Adrenal gland (tissue), 5 donors: ENCODE results near the gene AIP.

Experiments used
- CTCF ChIP-seq, 6 experiments: fragments of 450-650 bp in 4 of 6; fragments of 200-600 bp in 2 of 6; sonication (generic) in 1 of 6; IDR thresholded peaks; 1 replicate in 5 of 6; 2 replicates in 1 of 6; pipeline versions ENCODE4 v1.5.1 to v1.8.0; 2016 to 2021; ENCODE audit warnings: antibody characterized with exemption in 6 of 6, mild to moderate bottlenecking in 2 of 6, moderate library complexity in 1 of 6
- POLR2A ChIP-seq, 2 donors: fragments of 450-650 bp; IDR thresholded peaks; one replicate each; pipeline ENCODE4 v1.6.1; 2017; ENCODE audit warnings: antibody characterized with exemption in 2 of 2, mild to moderate bottlenecking in 2 of 2, moderate library complexity in 1 of 2
- donor health status: DM: no; HTN: no; CAD: no.

- TF ChIP-seq POLR2A (IDR thresholded peaks at IDR 0.05) (no peak), CTCF (IDR thresholded peaks at IDR 0.05) (no peak)
Observed at GRCh38 chr11:67492069-67492727, 9.4 kb downstream of the AIP start.
